Testis (tissue), 3 donors: ENCODE data around the gene GATB. TPM values are rescaled to one million over a fixed set of nuclear protein-coding genes. Genes with fewer than 3 reads are reported as not detected.
A peak's percentile ranks its signal among the peaks of the same experiment; 100 is the strongest.

Experiments
- DNase-seq: peaks from one replicate; pipeline ENCODE4 v3.0.0-alpha.2; 2019
- H3K27ac ChIP-seq, 2 donors: fragments of 200-600 bp; sonication (generic); one replicate each; pipeline ENCODE4 v1.5.1; 2019
- H3K27me3 ChIP-seq: fragments of 200-600 bp; sonication (generic); one replicate; pipeline ENCODE4 v1.5.1; 2019
- H3K36me3 ChIP-seq: fragments of 200-600 bp; sonication (generic); one replicate; pipeline ENCODE4 v1.5.1; 2017; ENCODE audit warnings: low read depth; ENCODE audit errors: missing control alignments
- H3K4me1 ChIP-seq: fragments of 200-600 bp; sonication (generic); one replicate; pipeline ENCODE4 v1.5.1; 2019
- H3K4me3 ChIP-seq, 2 donors: fragments of 200-600 bp; sonication (generic); one replicate each; pipeline ENCODE4 v1.5.1; 2017 to 2019
- H3K9me3 ChIP-seq: fragments of 200-600 bp; sonication (generic); one replicate; pipeline ENCODE4 v1.5.1; 2017
- CTCF ChIP-seq, 3 experiments: fragments of 450-650 bp in 2 of 3; fragments of 200-600 bp in 1 of 3; sonication (generic) in 1 of 3; IDR thresholded peaks; one replicate each; pipeline ENCODE4 v1.5.1; 2016 to 2019; ENCODE audit warnings: antibody characterized with exemption in 3 of 3, mild to moderate bottlenecking in 2 of 3, moderate library complexity in 1 of 3
- POLR2A ChIP-seq: fragments of 450-650 bp; IDR thresholded peaks from one replicate; pipeline ENCODE4 v1.6.1; 2017; ENCODE audit warnings: antibody characterized with exemption, mild to moderate bottlenecking, moderate library complexity
- WGBS, 2 donors: methylation state at CpG; one replicate each; pipeline ENCODE4 v1.1.5; 2018; 5-methylcytosine and 5-hydroxymethylcytosine counted together
- intact Hi-C: fragments of 100-400 bp; cut with DNase I; formaldehyde crosslinking; loops from one replicate; pipeline ENCODE4 v1.15.1; 2023; ENCODE audit warnings: low total_unique reads
- polyA plus RNA-seq: library from polyadenylated mRNA; stranded (reverse); fragments of 350-450 nt; fragmentation: Illumina TruSeq; extraction: RNeasy Lipid Tissue Mini Kit (QIAGEN cat#74804); gene quantifications from one replicate; pipeline ENCODE4 v1.2.3, GENCODE V29; 2014; ENCODE audit warnings: low read depth, low replicate concordance; ENCODE audit not compliant: insufficient read depth
- total RNA-seq, 2 donors: library from RNA; depleted of rRNA; stranded (reverse); fragments of >200 nt; gene quantifications; one replicate each; pipeline ENCODE4 v1.2.3, GENCODE V29; 2016

The GATB gene
- total and polyA plus RNA-seq, 3 donors from 2014 or later, result 21.9 to 49.4 (median 44.7) TPM

- Histone ChIP-seq H3K4me1 (no peaks in the 10 kb centered on the region), H3K27ac (peak overlapping the region; percentile 64 to 71), H3K36me3 (no peaks in the 10 kb centered on the region), H3K9me3 (no peaks in the 10 kb centered on the region), H3K27me3 (no peaks in the 10 kb centered on the region), H3K4me3 (no peak overlapping the region)
- no peak for DNase-seq
- TF ChIP-seq CTCF (IDR thresholded peaks at IDR 0.05) (no peak), POLR2A (no peak)
- intact Hi-C loops, result no loop called here
Observed at GRCh38 chr4:151658959-151659600, 101.7 kb downstream of the GATB start.

- Histone ChIP-seq H3K9me3 (no peaks in the 10 kb centered on the region), H3K4me1 (no peaks in the 10 kb centered on the region), H3K27me3 (no peaks in the 10 kb centered on the region), H3K4me3 (no peak overlapping the region), H3K27ac (no peak overlapping the region), H3K36me3 (no peaks in the 10 kb centered on the region)
- TF ChIP-seq CTCF (IDR thresholded peaks at IDR 0.05) (no peak), POLR2A (no peak)
- intact Hi-C loops, result no loop called here
- no peak for DNase-seq
- WGBS, 2 donors, result 87 to 98% methylated on average over 5 of the region's 5 CpGs
Observed at GRCh38 chr4:151657896-151658295, 102.9 kb downstream of the GATB start.

- H3K4me3 ChIP-seq, result no peak overlapping the region
- no peaks in the 10 kb centered on the region for H3K9me3 ChIP-seq
- H3K4me1 ChIP-seq, result no peaks in the 10 kb centered on the region
- H3K27me3 ChIP-seq, result no peaks in the 10 kb centered on the region
- H3K36me3 ChIP-seq, result no peaks in the 10 kb centered on the region
- DNase-seq, result no peak
- 86 to 91% methylated on average over 8 of the region's 8 CpGs for WGBS, 2 donors
- TF ChIP-seq POLR2A, result no peak
- no peak for TF ChIP-seq CTCF (IDR thresholded peaks at IDR 0.05)
- intact Hi-C loops, result no loop called here
- no peak overlapping the region for H3K27ac ChIP-seq
Observed at GRCh38 chr4:151656058-151656457, 104.7 kb downstream of the GATB start.

- TF ChIP-seq POLR2A (no peak), CTCF (IDR thresholded peaks at IDR 0.05) (no peak)
- no peaks in the 10 kb centered on the region for H3K9me3 ChIP-seq
- intact Hi-C loops, result no loop called here
- no peak overlapping the region for H3K27ac ChIP-seq
- no peaks in the 10 kb centered on the region for H3K27me3 ChIP-seq
- WGBS, 2 donors, result 81 to 88% methylated on average over 7 of the region's 7 CpGs
- no peak overlapping the region for H3K4me3 ChIP-seq
- no peak for DNase-seq
- no peaks in the 10 kb centered on the region for H3K36me3 ChIP-seq
- no peaks in the 10 kb centered on the region for H3K4me1 ChIP-seq
Observed at GRCh38 chr4:151653548-151653918, 107.3 kb downstream of the GATB start.

GRCh38 chr4:151652841-151653547, 107.8 kb downstream of the GATB start:
- intact Hi-C loops, result no loop called here
- TF ChIP-seq POLR2A (no peak), CTCF (IDR thresholded peaks at IDR 0.05) (no peak)
- H3K27me3 ChIP-seq, result no peaks in the 10 kb centered on the region
- no peaks in the 10 kb centered on the region for H3K4me1 ChIP-seq
- no peak overlapping the region for H3K27ac ChIP-seq
- DNase-seq, result no peak
- WGBS, 2 donors, result 72 to 82% methylated on average over 3 of the region's 3 CpGs
- H3K9me3 ChIP-seq, result no peaks in the 10 kb centered on the region
- no peaks in the 10 kb centered on the region for H3K36me3 ChIP-seq
- H3K4me3 ChIP-seq, result no peak overlapping the region
